Erythroblast (primary cell): ENCODE data around the gene TALDO1.

ENCODE experiments used
- GATA1 ChIP-seq: IDR thresholded peaks from 2 replicates; pipeline ENCODE4 v1.6.1; 2011; ENCODE audit warnings: low read depth, mild to moderate bottlenecking, control low read depth, low read length, moderate library complexity
- POLR2A ChIP-seq: IDR thresholded peaks from 2 replicates; pipeline ENCODE4 v1.6.1; 2011; ENCODE audit warnings: mild to moderate bottlenecking, low read length

DNA sequence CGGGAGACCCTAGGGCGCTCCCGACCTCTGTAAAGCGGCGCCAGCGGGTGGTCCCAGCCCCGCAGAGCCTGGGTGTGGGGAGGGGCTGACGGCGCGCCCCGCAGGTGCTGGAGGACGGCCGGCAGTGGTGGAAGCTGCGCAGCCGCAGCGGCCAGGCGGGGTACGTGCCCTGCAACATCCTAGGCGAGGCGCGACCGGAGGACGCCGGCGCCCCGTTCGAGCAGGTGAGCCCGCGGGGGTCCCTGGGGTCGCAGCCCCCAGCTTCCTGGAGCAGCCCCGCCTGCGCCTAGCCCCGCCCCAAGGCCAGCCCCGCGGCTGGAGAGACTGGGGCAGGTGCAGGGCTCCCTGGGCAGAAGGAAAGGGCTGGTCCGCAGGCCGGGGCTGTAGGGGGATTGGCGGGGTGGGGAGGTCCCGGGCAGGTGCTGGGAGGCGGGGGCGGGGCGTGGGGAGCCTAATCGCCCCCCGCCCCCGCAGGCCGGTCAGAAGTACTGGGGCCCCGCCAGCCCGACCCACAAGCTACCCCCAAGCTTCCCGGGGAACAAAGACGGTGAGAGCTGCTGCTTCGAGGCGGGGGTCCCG lies 21.6 kb upstream of the TALDO1 start:
- TF ChIP-seq POLR2A (no peak), GATA1 (no peak)
